ENCODE data around the gene LEPROT. TPM values are rescaled to one million over a fixed set of nuclear protein-coding genes. Genes with fewer than 3 reads are reported as not detected.

LEPROT gene
- total RNA-seq, 1 experiment from 2014 or later, result 18.1 TPM

DNA sequence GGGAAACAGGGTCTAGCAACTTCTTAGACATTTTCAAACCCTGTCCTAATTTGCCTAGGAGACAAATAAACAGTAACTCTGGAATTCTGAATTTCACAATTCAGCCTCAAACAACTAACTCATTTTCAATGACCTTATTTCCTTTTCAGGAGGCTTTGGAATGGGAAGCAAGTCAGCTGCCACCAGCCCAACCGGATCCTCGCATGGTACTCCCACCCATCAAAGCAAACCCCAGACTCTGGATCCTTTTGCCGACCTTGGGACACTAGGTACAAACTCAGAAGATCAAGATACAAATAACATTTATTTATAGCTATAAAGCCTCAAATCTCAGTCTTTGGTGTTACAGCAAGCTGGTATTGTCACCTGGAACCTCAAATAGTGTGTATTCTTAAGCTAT, 18.9 kb upstream of the LEPROT start (continued):
- TF ChIP-seq, protein P1, sequence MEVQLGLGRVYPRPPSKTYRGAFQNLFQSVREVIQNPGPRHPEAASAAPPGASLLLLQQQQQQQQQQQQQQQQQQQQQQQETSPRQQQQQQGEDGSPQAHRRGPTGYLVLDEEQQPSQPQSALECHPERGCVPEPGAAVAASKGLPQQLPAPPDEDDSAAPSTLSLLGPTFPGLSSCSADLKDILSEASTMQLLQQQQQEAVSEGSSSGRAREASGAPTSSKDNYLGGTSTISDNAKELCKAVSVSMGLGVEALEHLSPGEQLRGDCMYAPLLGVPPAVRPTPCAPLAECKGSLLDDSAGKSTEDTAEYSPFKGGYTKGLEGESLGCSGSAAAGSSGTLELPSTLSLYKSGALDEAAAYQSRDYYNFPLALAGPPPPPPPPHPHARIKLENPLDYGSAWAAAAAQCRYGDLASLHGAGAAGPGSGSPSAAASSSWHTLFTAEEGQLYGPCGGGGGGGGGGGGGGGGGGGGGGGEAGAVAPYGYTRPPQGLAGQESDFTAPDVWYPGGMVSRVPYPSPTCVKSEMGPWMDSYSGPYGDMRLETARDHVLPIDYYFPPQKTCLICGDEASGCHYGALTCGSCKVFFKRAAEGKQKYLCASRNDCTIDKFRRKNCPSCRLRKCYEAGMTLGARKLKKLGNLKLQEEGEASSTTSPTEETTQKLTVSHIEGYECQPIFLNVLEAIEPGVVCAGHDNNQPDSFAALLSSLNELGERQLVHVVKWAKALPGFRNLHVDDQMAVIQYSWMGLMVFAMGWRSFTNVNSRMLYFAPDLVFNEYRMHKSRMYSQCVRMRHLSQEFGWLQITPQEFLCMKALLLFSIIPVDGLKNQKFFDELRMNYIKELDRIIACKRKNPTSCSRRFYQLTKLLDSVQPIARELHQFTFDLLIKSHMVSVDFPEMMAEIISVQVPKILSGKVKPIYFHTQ (CRISPR knock-in tag; IDR thresholded peaks at IDR 0.05), result no peak
- no peak for TF ChIP-seq ZNF263 (CRISPR knock-in tag; IDR thresholded peaks at IDR 0.05; ENCODE audit: low read depth)
- no peak for TF ChIP-seq TCF7 (CRISPR knock-in tag; IDR thresholded peaks at IDR 0.05; ENCODE audit: low read depth)
- TF ChIP-seq, protein P2, sequence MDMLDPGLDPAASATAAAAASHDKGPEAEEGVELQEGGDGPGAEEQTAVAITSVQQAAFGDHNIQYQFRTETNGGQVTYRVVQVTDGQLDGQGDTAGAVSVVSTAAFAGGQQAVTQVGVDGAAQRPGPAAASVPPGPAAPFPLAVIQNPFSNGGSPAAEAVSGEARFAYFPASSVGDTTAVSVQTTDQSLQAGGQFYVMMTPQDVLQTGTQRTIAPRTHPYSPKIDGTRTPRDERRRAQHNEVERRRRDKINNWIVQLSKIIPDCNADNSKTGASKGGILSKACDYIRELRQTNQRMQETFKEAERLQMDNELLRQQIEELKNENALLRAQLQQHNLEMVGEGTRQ (CRISPR knock-in tag; IDR thresholded peaks at IDR 0.05), result no peak
- TF ChIP-seq CBFB (CRISPR knock-in tag; IDR thresholded peaks at IDR 0.05; ENCODE audit: low read depth), result no peak
- no peak for TF ChIP-seq ZBTB21 (CRISPR knock-in tag; IDR thresholded peaks at IDR 0.05; ENCODE audit: borderline replicate concordance)
- no peak for TF ChIP-seq ZNF423 (CRISPR knock-in tag; IDR thresholded peaks at IDR 0.05)
- TF ChIP-seq, protein P3, sequence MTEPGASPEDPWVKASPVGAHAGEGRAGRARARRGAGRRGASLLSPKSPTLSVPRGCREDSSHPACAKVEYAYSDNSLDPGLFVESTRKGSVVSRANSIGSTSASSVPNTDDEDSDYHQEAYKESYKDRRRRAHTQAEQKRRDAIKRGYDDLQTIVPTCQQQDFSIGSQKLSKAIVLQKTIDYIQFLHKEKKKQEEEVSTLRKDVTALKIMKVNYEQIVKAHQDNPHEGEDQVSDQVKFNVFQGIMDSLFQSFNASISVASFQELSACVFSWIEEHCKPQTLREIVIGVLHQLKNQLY (CRISPR knock-in tag; IDR thresholded peaks at IDR 0.05), result no peak

DNA sequence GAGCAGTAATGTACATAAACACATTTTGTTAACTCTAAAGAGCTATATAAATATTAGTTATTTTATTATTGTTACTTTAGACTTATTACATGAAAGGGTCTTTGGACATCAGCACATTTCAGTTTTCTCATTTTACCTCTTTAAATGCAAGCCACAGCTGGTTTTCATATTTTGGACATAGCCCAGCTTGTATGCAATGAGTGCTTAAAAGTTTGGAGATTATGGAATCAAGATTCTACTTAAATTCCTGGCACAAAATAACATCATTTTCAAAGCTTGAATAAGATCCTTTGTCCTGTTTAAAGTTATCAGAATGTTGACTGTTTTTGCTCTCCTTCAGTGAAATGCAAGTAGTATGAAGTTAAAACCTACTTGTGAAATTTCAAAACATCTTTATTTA, 15.5 kb upstream of the LEPROT start:
- no peaks in the 10 kb centered on the region for H3K27me3 Mint-ChIP-seq (ENCODE audit: low read depth)
- ChIA-PET POLR2A (no interaction called here), CTCF (no interaction called here)
- H3K9me3 Mint-ChIP-seq, result no peaks in the 10 kb centered on the region
- no peaks in the 10 kb centered on the region for H3K36me3 Mint-ChIP-seq
- DNase-seq (ENCODE audit: low spot score) (no peak), ATAC-seq (no peak)
- H3K27ac Mint-ChIP-seq, result no peak overlapping the region
- H3K4me1 Mint-ChIP-seq, result peaks cover 7% of the 10 kb centered on the region
- H3K4me3 Mint-ChIP-seq, result no peak overlapping the region
- TF ChIP-seq, protein P4, sequence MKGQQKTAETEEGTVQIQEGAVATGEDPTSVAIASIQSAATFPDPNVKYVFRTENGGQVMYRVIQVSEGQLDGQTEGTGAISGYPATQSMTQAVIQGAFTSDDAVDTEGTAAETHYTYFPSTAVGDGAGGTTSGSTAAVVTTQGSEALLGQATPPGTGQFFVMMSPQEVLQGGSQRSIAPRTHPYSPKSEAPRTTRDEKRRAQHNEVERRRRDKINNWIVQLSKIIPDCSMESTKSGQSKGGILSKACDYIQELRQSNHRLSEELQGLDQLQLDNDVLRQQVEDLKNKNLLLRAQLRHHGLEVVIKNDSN (CRISPR knock-in tag; IDR thresholded peaks at IDR 0.05), result no peak
- no peak for TF ChIP-seq PRRX2 (CRISPR knock-in tag; IDR thresholded peaks at IDR 0.05)
- TF ChIP-seq CREB1 (CRISPR knock-in tag; IDR thresholded peaks at IDR 0.05), result no peak
- TF ChIP-seq, protein P5, sequence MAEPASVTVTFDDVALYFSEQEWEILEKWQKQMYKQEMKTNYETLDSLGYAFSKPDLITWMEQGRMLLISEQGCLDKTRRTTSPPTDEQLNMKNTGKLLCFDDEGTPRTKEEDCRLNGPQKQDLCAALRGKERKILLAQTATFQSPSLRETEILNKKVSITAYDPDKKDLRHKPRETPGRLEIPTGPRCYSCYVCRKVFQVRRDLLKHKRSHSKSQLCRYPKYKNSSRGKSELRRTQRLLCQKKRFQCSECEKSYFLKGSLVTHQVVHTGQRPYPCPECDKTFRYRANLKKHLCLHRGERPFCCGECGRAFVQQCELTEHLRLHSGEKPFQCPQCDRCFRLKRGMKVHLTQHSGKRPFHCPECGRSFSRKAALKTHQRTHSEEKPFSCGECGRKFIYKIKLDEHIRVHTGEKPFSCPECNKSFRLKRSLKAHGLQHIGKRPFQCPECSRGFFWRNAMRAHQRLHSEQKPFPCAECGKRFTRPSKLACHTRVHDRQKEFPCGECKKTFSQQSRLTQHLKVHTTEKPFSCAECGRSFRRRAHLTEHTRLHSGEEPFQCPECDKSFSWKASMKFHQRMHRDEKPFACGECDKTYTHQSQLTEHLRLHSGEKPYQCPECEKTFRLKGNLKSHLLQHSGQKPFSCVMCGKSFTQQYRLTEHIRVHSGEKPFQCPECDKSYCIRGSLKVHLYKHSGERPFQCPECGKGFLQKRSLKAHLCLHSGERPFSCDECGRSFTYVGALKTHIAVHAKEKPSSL (CRISPR knock-in tag; conservative IDR thresholded peaks at IDR 0.05), result no peak
- TF ChIP-seq SP1 (CRISPR knock-in tag; conservative IDR thresholded peaks at IDR 0.05), result no peak
- TF ChIP-seq ZNF263 (CRISPR knock-in tag; IDR thresholded peaks at IDR 0.05; ENCODE audit: low read depth), result no peak
- TF ChIP-seq OVOL2 (CRISPR knock-in tag; IDR thresholded peaks at IDR 0.05; ENCODE audit: borderline replicate concordance), result no peak
- TF ChIP-seq, protein P6, sequence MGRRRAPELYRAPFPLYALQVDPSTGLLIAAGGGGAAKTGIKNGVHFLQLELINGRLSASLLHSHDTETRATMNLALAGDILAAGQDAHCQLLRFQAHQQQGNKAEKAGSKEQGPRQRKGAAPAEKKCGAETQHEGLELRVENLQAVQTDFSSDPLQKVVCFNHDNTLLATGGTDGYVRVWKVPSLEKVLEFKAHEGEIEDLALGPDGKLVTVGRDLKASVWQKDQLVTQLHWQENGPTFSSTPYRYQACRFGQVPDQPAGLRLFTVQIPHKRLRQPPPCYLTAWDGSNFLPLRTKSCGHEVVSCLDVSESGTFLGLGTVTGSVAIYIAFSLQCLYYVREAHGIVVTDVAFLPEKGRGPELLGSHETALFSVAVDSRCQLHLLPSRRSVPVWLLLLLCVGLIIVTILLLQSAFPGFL (CRISPR knock-in tag; IDR thresholded peaks at IDR 0.05; ENCODE audit: borderline replicate concordance), result no peak
- TF ChIP-seq, protein P7, sequence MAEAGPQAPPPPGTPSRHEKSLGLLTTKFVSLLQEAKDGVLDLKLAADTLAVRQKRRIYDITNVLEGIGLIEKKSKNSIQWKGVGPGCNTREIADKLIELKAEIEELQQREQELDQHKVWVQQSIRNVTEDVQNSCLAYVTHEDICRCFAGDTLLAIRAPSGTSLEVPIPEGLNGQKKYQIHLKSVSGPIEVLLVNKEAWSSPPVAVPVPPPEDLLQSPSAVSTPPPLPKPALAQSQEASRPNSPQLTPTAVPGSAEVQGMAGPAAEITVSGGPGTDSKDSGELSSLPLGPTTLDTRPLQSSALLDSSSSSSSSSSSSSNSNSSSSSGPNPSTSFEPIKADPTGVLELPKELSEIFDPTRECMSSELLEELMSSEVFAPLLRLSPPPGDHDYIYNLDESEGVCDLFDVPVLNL (CRISPR knock-in tag; IDR thresholded peaks at IDR 0.05; ENCODE audit: borderline replicate concordance, low read depth), result no peak
